GM12892 (cell line): ENCODE data around the gene DEXI.

Experiments
- POLR2A ChIP-seq: IDR thresholded peaks from 2 replicates; pipeline ENCODE4 v1.6.1; 2011; ENCODE audit warnings: low read depth, low read length, control low read depth
- POLR2AphosphoS5 ChIP-seq: IDR thresholded peaks from 2 replicates; pipeline ENCODE4 v1.6.1; 2011; ENCODE audit warnings: low read depth, low read length, control low read depth
- TAF1 ChIP-seq: IDR thresholded peaks from 2 replicates; pipeline ENCODE4 v1.6.1; 2011; ENCODE audit warnings: low read depth, mild to moderate bottlenecking, control low read depth, low read length, borderline replicate concordance

GRCh38 chr16:10976634-10977033 lies 34.4 kb upstream of the DEXI start:
- TF ChIP-seq POLR2A = no peak
- no peak for TF ChIP-seq TAF1
- TF ChIP-seq POLR2AphosphoS5 = no peak
